GM13976 (cell line): Measurements from ENCODE around the gene FIP1L1.

Experiments
- DNase-seq: peaks from one replicate; pipeline ENCODE4 v3.0.0; 2012; ENCODE audit warnings: low spot score
- CTCF ChIP-seq: IDR thresholded peaks from 2 replicates; pipeline ENCODE4 v1.5.1; 2012; ENCODE audit warnings: borderline replicate concordance, mild to moderate bottlenecking; ENCODE audit not compliant: insufficient read depth; ENCODE audit errors: extremely low read depth, missing control alignments, control extremely low read depth
- in situ Hi-C: fragments of 300-500 bp; cut with MboI; formaldehyde crosslinking; loops from one replicate; pipeline ENCODE4 v1.12.0; 2022; ENCODE audit warnings: low sequenced_read_pairs, mixed read lengths, inconsistent platforms; ENCODE audit not compliant: unreplicated experiment

The FIP1L1 gene

GRCh38 chr4:53427366-53427765 lies 49.9 kb downstream of the FIP1L1 start:
- TF ChIP-seq CTCF = no peak
- in situ Hi-C loops = no loop called here

DNA sequence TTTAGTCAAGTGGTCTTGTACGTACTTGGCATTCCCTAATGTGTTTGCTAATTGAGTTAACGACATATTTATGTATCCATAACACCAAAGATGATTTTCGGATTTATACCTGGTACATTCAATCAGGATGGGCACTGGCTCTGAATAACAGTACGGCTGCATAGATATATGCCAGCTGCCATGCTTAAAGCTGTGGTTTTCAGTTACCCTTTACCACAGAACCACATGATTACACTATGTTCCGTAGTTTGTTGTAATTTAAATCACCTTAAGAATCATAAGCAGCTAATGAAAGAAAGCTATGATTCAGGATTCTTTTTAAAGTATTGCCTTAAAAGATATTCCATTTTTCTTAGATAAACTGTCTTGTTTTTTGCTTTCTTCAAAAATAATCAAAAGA lies 53.6 kb downstream of the FIP1L1 start:
- in situ Hi-C loops = no loop called here

More at GRCh38 chr4:53427366-53427765, 49.9 kb downstream of the FIP1L1 start:
- no peak for DNase-seq

DNA sequence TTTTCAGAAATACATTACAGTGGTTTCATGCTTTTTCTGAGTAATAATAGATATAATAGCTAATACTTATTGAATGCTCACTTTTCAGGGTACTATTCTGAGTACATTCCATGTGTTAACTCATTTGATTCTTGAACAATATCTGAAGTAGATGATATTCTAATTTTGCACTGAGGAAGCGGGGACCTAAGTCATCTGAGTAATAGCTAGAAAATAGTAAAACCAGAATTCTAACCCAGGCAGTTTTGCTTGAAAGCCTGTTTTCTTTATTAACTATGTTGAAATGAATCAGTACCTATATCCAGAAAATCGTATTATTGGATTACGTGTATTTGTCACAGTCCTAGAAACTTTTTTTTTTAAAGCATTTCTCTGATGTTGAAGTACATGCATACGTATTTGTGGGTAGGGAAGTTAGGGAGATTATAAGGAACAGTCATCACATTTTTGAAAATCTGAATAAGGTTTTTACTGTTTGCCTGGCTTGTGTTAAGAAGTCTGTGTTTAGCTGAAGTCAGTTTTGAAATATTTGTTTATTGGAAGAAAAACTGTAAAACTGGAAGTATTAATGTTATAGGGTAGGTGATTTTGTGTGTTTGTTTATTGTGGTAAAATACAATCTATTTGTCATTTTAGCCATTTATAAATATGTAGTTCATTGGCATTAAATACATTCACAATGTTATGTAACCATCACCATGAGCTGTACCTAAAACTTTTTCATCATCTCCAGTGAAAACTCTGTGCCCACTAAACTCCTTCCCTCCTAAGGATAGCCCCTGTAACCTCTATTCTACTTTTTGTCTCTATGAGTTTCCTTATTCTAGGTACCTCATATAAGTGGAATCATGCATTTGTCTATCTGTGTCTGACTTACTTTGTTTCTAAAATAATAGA lies 55.3 kb downstream of the FIP1L1 start:
- in situ Hi-C loops = no loop called here
- no peak for DNase-seq
- TF ChIP-seq CTCF = no peak

More for the DNA sequence above, 53.6 kb downstream of the FIP1L1 start:
- TF ChIP-seq CTCF = no peak
- DNase-seq = no peak

GRCh38 chr4:53436251-53436650 lies 58.8 kb downstream of the FIP1L1 start:
- no peak for TF ChIP-seq CTCF
- in situ Hi-C loops = no loop called here
- DNase-seq = no peak

DNA sequence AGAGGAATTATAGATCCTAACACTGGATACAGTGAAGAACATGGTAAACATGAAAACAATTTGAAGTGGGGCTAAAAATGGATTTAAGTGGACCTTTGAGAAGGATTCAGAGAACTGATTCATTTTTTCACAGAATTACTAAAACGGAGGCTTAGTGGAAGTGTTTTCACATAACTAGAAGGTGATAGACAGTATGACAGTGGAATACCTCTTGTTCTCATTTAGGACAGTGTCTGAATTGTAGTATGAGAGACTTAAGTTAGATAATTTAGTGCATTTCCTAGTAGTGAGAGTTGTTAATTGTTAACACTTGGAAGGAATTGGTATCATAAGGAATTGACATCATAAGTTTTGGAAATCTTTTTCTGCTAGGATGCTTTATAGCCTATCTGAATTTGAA lies 64.1 kb downstream of the FIP1L1 start:
- DNase-seq = no peak
- no peak for TF ChIP-seq CTCF
- in situ Hi-C loops = no loop called here

GRCh38 chr4:53444954-53445353 lies 67.5 kb downstream of the FIP1L1 start:
- TF ChIP-seq CTCF = no peak
- DNase-seq = no peak
- in situ Hi-C loops = no loop called here
